Right lung (tissue), 5 donors: ENCODE data around the gene CAV2. TPM values are rescaled to one million over a fixed set of nuclear protein-coding genes. Genes with fewer than 3 reads are reported as not detected.

Source experiments
- DNase-seq, 2 donors: peaks; one replicate each; pipeline ENCODE4 v3.0.0-alpha.2; 2013
- polyA plus RNA-seq, 5 donors: library from polyadenylated mRNA; unstranded; fragments of 120-200 nt; gene quantifications; one replicate each; pipeline versions ENCODE4 v1.2.1 to v1.2.3, GENCODE V29; 2013; ENCODE audit warnings: inconsistent platforms in 1 of 5, low replicate concordance in 1 of 5; ENCODE audit not compliant: insufficient read length in 5 of 5, insufficient read depth in 1 of 5

The CAV2 gene
- polyA plus RNA-seq, 5 donors: 85.3 to 110 (median 100) TPM

DNA sequence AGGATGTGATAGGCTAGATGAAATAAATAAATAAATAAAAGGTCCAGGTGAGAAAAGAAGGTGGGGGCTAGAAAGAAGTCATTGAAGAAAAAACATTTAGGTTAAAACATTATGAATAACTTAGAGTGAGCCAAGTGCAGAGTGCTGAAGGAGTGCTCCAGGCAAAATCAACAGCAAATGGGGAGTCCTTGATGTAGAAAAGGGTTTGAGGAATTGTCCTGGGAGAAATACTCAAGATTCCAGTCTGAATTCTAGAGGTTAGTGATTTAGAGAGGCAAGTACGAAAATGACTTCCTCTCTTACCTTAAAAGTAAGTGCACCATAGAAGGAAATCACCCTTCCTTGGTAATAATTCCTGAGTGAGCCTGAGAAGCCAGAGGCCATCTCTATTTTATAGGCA is 44.9 kb downstream of the CAV2 start:
- no peak for DNase-seq

DNA sequence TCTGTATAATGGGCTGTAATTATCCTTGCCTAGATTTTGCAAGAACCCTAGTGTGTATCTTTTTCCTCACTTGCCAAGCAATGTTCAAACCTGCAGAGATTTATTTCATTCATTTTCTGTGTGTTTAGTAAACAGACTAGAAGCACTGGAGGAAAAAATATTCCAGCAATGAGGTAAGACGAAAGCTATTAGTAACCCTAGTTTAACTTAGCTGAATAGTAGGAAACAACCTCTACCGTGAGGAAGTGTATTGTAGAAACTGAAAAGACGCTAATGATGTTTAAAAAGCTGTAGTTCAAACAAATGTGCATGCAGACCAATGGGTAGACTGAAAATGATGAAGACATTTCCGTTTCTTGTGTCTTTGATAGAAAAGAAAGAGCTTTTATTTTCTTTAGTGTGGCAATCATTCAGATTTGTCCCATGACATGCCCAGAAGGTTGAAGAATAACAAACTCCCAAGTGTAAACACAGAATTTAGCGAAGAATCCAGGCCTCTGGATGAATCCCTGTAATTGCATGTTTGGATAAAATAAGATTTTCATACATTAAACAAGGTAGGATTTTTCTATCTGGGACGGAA is 46.0 kb downstream of the CAV2 start:
- DNase-seq: no peak

DNA sequence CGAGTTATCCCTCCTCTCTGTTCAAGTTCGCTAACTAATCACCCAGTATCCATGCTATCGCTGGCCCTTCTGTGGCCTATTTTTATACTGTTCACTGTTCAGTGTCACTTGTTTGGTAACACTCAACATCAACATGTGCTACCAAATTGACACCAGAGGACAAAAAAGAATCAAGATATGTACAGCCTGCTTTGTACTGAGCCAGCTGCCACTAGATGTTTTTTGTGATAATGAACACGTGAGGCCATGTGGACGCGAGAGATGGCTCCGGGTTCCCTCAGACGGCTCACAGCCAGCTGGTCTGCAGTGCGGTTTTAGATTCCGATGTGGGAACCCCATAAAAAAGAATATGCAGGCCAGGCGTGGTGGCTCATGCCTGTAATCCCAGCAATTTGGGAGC is 46.5 kb downstream of the CAV2 start:
- no peak for DNase-seq

DNA sequence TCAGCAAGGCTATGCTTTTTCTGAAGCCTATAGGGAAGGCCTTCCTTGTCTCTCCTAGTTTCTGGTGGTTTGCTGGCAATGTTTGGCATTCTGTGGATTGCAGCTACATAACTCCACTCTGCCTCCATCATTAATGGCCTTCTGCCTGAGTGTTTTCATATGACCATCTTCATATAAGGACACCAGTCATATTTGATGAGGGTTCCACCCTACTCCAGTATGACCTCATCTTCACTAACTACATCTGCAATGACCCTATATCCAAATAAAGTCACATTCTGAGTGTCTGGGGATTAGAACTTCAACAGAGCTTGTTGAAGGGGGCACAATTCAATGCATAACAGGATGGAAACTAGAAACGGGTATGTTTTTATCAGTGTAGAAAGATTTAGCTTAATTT is 47.4 kb downstream of the CAV2 start:
- DNase-seq: no peak

DNA sequence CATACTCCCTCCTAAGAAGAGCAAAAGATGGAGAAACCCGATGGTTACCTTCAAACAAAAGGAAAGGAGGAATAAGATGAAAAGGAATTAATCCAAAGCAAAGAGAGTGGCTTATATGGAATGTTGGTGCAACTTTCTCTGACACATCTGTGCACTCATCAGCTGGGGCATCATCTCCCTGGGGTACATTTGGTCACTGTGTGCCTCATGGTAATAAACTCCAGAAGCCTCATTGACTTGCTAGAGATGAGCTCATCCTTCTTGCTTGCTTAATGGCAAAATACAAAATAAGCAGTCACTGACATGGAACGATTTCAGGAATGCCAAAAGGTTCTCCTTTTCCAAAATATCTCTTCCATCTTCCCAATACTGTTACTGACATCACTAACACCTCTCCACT is 47.8 kb downstream of the CAV2 start:
- DNase-seq: no peak

DNA sequence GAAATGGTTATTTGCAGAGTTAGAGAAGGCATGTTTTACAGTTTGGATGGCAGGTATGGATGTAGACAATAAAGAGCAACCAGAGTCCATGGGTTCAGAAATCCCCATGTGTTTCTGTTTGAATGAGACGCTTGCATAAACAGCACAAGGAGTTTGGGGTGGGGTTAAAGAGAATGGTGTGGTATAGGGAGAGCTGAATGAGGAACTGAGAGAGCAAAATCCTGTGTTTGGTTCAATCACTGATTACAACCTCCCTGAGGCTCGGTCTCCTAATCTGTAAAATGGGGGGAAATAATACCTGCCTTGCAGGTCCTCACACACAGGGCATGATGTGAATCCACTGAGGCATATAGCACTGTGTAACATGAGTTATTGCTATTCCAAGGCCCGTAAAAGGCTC is 49.0 kb downstream of the CAV2 start:
- no peak for DNase-seq

DNA sequence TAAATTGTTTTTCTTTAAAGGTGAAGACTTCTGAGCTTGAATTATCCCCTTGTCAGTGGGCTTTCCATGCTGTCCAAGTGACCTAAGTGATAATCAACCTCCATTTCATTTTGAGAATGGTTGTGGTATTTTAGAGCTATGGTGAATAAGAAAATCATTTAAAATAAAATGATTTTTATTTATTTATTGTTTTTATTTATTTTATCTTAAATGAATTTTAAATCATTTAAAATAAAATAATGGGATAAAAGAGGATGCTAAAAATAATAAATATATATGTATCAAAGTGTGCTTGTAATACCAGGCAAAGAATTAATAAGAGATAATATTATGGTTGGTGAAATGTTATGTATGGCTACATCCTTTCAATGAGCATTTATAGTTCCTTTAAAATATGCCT is 49.8 kb downstream of the CAV2 start:
- no peak for DNase-seq

DNA sequence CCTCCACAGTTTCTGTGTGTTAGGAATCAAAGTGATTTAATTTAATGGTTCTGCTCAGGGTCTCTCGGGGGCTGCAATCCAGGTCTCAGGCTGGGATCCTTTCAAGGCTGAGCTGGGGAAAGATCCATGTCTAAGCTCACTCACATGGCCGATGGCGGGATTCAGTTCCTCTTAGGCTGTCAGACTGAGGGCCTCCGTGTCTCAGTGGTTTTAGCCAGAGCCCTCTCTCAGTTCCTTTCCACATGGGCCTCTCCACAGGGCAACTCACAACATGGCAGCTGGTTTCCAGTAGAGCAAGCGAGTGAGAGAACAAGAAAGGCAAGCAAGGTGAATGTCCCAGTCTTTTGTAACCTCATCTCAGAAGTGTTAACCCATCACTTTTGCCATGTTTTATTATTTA is 52.2 kb downstream of the CAV2 start:
- no peak for DNase-seq

DNA sequence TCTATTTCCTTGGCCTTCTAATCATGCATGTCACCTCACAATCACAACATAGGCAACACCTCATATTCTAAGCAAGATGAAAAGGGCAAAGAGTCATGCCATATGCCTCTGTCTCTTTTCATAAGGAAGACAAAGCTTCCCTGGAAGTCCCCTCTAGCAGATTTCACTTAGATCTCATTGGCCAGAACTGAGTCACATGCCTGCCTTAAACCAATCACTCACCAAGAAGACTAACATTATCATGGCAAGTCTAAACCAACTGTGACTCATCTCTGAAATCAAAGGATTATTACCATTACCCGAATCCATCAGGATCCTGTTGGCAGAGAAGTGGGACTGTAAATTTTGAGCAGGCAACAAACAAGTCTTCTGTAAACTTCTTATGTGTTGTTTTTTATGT is 53.1 kb downstream of the CAV2 start:
- no peak for DNase-seq

DNA sequence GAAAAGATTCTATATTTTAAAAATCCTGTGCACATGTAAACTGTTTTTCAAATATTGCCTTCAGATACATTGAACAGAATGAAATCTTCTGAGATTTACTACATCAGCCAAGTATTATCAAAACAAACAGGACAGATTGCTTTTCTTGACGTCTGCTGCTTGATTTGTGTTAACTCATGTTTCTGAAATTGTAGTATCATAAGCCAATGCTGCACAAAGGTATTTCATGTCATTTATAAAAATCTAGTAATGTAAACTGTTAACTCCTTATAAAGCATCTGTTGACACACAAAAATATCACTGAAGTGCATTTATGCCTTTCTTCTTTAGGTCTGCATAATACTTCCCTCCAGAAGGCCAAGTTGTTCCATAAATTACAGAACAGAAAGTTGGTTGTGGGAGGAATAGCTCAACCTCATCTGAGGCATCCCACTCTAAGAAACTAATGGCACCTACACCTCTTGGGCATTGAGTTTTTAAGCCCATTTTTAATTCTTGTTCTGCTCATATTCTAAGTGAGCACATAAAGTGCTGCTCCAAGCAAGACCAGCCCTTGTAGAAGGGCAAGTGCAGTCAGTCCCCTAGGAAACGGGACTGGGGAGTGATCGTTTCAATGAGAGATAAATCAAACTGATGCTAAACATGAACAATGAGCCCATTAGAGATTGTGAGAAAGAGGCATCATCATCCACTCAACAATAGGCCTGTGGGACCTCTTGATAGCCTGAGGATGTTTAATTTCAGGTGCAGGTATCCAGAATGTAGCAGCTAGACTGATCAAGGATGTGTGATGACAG is 53.8 kb downstream of the CAV2 start:
- no peak for DNase-seq

DNA sequence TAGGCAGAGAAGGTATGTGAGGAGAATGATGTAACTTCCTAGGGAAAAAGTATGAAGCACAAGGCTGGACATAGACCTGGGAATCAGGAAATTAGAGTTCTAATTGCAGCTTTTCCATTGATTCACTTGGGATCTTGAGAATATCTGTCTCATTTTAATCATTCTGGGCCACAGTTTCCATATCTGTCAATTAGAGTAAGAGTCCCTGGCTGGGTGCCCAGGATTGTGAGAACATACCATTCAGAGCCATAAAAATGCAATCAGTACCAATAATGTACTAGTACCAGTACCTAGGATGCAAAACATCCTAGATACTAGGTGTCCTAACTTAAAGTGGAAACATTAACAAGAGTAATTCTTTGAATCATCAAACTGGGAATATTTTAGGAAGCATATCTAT is 54.9 kb downstream of the CAV2 start:
- DNase-seq: no peak

DNA sequence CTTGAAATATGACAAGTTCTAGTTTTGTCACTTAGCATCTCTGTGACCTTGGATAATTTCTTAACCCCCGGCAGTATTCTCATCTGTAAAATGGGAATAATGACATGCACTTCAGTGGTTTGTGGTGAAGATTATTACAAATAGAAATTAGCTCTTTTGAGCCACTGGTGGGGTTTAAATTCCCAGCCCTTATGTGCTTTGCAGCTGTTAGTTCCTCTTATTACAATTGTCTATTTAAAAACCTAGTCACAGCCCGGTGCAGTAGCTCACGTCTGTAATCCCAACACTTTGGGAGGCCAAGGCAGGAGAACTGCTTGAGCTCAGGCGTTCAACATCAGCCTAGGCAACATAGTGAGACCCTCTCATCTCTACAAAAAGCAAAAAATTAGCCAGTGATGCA is 55.4 kb downstream of the CAV2 start:
- DNase-seq: no peak

DNA sequence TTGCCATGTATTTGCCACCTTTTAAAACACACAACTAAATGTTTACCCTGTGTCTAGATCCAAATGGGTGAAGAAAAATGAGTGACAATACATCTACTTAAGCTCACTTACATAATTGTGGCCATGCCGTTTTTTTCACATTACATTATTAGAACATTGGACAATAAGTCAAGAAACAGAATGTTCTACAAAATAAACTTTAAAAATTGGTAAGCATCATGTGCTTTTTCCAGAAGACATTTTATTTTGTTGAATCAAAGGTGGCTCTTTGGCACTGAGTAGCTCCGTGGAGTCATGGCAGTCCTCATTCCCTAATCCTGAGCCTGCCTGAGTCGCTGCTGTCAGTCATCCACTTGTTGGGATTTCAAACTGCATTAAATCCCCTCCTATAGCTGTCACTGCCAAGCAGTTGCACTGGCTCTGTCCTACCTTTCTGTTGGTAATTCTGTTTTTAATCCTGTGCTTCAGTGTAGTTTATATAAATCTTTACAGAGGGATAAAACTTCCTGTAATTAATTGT is 57.6 kb downstream of the CAV2 start:
- DNase-seq: no peak

DNA sequence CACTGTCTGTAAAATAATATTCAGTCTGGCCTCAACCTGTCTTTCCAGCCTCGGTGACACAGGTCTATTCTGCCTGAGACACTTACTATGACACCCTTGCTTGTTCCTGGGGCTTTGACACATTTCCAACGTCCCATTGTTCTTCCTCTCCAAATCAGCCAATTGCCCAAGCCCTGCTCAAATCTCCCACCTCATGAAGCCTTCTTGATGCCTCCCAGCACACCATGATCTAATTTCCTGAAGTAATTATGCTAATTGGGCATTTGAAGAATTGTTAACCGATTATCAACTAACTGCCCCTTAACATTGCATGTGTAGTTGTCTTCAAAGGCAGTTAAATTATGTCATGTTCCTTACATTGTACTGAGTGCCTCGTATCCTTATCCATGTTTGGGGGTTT is 58.4 kb downstream of the CAV2 start:
- DNase-seq: no peak

Other genes with a start within 250 kb of the CAV2 start
- gene CAV1, start 25.3 kb downstream of the CAV2 start, polyA plus RNA-seq: 100 to 1,000 TPM; 305 to 435 (median 431) TPM
- gene MET, start 172.5 kb downstream of the CAV2 start, polyA plus RNA-seq: 10 to 100 TPM; 21.5 to 36.2 (median 26.0) TPM